HEK293T (cell line): ENCODE results near the gene GUK1.

Experiments used
- CTCF ChIA-PET: fragments of 350-600 bp; formaldehyde crosslinking; extraction: SDS; loops from one replicate; lab custom pipeline; 2021; ENCODE audit warnings: antibody characterized with exemption, inconsistent platforms; lab: Yijun Ruan, JAX
- POLR2A ChIA-PET: fragments of 350-600 bp; formaldehyde crosslinking; extraction: SDS; loops from one replicate; lab custom pipeline; 2020; ENCODE audit warnings: antibody characterized with exemption, inconsistent platforms; lab: Yijun Ruan, JAX
- DNase-seq: peaks from one replicate; pipeline ENCODE4 v3.0.0; 2012; ENCODE audit warnings: mixed read lengths; ENCODE audit errors: extremely low spot score
- ARNT ChIP-seq: fragments of 450-650 bp; IDR thresholded peaks from 2 replicates; pipeline ENCODE4 v1.6.1; 2017; ENCODE audit warnings: mild to moderate bottlenecking
- BHLHE40 ChIP-seq: fragments of 450-650 bp; IDR thresholded peaks from 2 replicates; pipeline ENCODE4 v1.6.1; 2016; ENCODE audit warnings: mild to moderate bottlenecking, moderate library complexity, borderline replicate concordance
- CTBP1 ChIP-seq: fragments of 450-650 bp; IDR thresholded peaks from 2 replicates; pipeline ENCODE4 v1.6.1; 2016; ENCODE audit warnings: borderline replicate concordance
- ELF4 ChIP-seq: fragments of 450-650 bp; IDR thresholded peaks from 2 replicates; pipeline ENCODE4 v1.6.1; 2017; ENCODE audit warnings: antibody characterized with exemption
- FOXA1 ChIP-seq: fragments of 450-650 bp; IDR thresholded peaks from 2 replicates; pipeline ENCODE4 v1.6.1; 2016; ENCODE audit warnings: mild to moderate bottlenecking
- FOXK2 ChIP-seq: fragments of 450-650 bp; IDR thresholded peaks from 2 replicates; pipeline ENCODE4 v1.6.1; 2016; ENCODE audit warnings: mild to moderate bottlenecking
- FOXM1 ChIP-seq: fragments of 450-650 bp; IDR thresholded peaks from 2 replicates; pipeline ENCODE4 v1.6.1; 2017; ENCODE audit warnings: mild to moderate bottlenecking, borderline replicate concordance
- HDGF ChIP-seq: fragments of 450-650 bp; IDR thresholded peaks from 2 replicates; pipeline ENCODE4 v1.6.1; 2017; ENCODE audit warnings: antibody characterized with exemption, borderline replicate concordance
- L3MBTL2 ChIP-seq: fragments of 450-650 bp; conservative IDR thresholded peaks from 2 replicates; pipeline ENCODE4 v1.6.1; 2016; ENCODE audit warnings: mild to moderate bottlenecking
- LEF1 ChIP-seq: fragments of 450-650 bp; IDR thresholded peaks from 2 replicates; pipeline ENCODE4 v1.6.1; 2017; ENCODE audit warnings: mild to moderate bottlenecking, borderline replicate concordance
- NFRKB ChIP-seq: fragments of 450-650 bp; IDR thresholded peaks from 2 replicates; pipeline ENCODE4 v1.6.1; 2016; ENCODE audit warnings: mild to moderate bottlenecking, moderate library complexity
- SP1 ChIP-seq: fragments of 450-650 bp; IDR thresholded peaks from 2 replicates; pipeline ENCODE4 v1.6.1; 2017
- SUZ12 ChIP-seq: fragments of 450-650 bp; IDR thresholded peaks from 2 replicates; pipeline ENCODE4 v1.6.1; 2016; ENCODE audit warnings: mild to moderate bottlenecking
- TARDBP ChIP-seq: fragments of 450-650 bp; IDR thresholded peaks from 2 replicates; pipeline ENCODE4 v1.6.1; 2016
- ZNF384 ChIP-seq: fragments of 450-650 bp; IDR thresholded peaks from 2 replicates; pipeline ENCODE4 v1.6.1; 2016
- TF ChIP-seq, protein P1 (sequence below): fragments of 450-650 bp; IDR thresholded peaks from 2 replicates; pipeline ENCODE4 v1.6.1; 2016

Gene GUK1

DNA sequence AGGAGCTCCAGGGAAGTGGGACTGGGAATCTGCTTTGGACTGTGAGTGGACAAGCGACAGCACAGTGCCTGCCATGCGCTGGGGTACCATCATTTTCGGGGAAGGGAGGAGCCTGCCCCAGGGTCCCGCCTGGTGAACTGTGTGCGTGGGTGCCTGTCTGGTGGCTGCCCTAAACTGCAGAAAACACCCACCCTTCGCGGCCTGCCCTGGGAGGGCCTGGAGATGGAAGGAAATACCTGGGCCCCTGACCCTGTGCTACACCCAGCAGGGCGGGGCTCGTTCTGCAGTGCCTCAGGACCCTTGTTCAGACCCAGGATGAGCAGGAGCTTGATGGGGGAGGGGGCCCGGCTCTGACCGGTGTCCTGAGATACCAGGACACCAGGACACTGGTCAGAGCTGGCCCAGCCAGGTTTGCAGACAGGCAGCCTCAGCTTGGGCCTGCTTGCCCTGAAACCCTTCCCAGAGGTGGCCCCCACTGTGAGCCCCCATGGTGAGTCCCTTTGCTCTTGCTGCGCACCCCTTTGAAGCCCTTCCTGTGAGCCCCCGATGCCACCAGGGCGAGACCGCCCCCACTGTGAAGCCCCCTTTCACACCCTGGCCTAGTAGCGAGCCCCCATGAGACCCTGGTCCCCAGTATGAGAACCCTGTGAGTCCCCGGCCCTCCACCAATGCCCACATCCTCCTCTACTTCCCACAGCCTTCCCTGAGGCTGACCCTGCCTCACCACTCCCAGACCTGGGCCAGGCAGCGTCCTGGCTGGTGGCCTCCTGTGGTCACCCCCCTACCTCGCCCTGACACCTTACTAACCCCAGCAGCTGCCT lies 12.2 kb downstream of the GUK1 start:
- POLR2A ChIA-PET: interaction anchor here (1.3 to 7.2 kb wide), 3 partner anchors 12 to 15 kb away, joined by 4 to 55 read pairs (median 6); partner anchors contain the start of genes GUK1 and IBA57
- no peak for DNase-seq
- TF ChIP-seq NFRKB (no peak), FOXA1 (no peak), L3MBTL2 (no peak), CTBP1 (no peak), SP1 (no peak), SUZ12 (no peak), ZNF384 (no peak), HDGF (no peak), ARNT (no peak), FOXK2 (no peak), LEF1 (no peak), TARDBP (no peak), FOXM1 (no peak), BHLHE40 (no peak)
- TF ChIP-seq, protein P1, sequence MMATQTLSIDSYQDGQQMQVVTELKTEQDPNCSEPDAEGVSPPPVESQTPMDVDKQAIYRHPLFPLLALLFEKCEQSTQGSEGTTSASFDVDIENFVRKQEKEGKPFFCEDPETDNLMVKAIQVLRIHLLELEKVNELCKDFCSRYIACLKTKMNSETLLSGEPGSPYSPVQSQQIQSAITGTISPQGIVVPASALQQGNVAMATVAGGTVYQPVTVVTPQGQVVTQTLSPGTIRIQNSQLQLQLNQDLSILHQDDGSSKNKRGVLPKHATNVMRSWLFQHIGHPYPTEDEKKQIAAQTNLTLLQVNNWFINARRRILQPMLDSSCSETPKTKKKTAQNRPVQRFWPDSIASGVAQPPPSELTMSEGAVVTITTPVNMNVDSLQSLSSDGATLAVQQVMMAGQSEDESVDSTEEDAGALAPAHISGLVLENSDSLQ: no peak
- CTCF ChIA-PET: interaction anchor here (1.0 kb wide), 1 partner anchor 22 kb away, joined by 3 read pairs; no protein-coding TSS in a partner anchor

DNA sequence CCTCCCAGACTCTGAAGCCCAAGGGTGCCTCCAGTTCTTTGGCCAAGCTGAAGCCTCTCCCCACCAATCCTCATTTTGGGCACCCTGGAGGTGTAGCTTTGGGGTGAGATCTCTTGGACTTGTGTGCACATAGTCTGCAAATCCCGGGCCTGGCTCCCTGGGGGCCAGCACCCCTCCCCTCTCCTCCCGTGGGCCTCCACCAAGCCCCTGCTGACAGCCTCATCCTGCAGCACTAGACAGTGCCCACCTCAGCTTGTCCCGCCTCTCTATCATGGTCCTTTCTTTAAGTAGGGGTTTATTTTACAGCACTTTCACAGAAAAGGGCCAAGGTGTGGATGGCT lies 12.8 kb downstream of the GUK1 start:
- CTCF ChIA-PET: interaction anchor here (1.0 to 1.8 kb wide), 2 partner anchors 12 to 22 kb away, joined by 3 to 5 read pairs; partner anchors contain the start of gene GUK1
- TF ChIP-seq FOXK2 (no peak), SP1 (no peak), L3MBTL2 (no peak), ARNT (no peak), ZNF384 (no peak)
- TF ChIP-seq, protein P1: no peak
- POLR2A ChIA-PET: interaction anchor here (1.5 to 7.2 kb wide), 2 partner anchors 12 to 13 kb away, joined by 6 to 55 read pairs; partner anchors contain the start of genes GUK1 and IBA57
- DNase-seq: no peak

GRCh38 chr1:228154021-228154669 lies 14.1 kb downstream of the GUK1 start:
- no peak for DNase-seq
- CTCF ChIA-PET: interaction anchor here (0.6 to 1.8 kb wide), 2 partner anchors 14 to 362 kb away, joined by 3 to 5 read pairs; partner anchors contain the start of gene GUK1
- TF ChIP-seq, protein P1: no peak
- TF ChIP-seq FOXK2: no peak
- TF ChIP-seq LEF1: no peak
- POLR2A ChIA-PET: interaction anchor here (0.6 to 7.2 kb wide), 3 partner anchors 11 to 18 kb away, joined by 3 to 55 read pairs (median 7); partner anchors contain the start of genes GUK1 and IBA57

GRCh38 chr1:228154670-228155571 lies 14.8 kb downstream of the GUK1 start:
- TF ChIP-seq ZNF384 (no peak), HDGF (no peak), NFRKB (no peak), FOXK2 (no peak), FOXA1 (no peak), BHLHE40 (no peak), ELF4 (no peak), L3MBTL2 (no peak), SUZ12 (no peak), ARNT (no peak), TARDBP (no peak), CTBP1 (no peak), FOXM1 (no peak), SP1 (no peak), LEF1 (no peak)
- TF ChIP-seq, protein P1: no peak
- CTCF ChIA-PET: interaction anchor here (1.8 kb wide), 1 partner anchor 14 kb away, joined by 5 read pairs; the partner anchor contains the start of gene GUK1
- DNase-seq: no peak
- POLR2A ChIA-PET: interaction anchor here (1.2 to 7.2 kb wide), 3 partner anchors 10 to 15 kb away, joined by 6 to 55 read pairs (median 7); partner anchors contain the start of genes GUK1 and IBA57
